HFFc6 (cell line): ENCODE results near the gene PPP1R14B. TPM values are rescaled to one million over a fixed set of nuclear protein-coding genes. Genes with fewer than 3 reads are reported as not detected.

Experiments used
- DNase-seq: peaks from one replicate; pipeline ENCODE4 v3.0.0-alpha.2; 2018
- H3K27ac Mint-ChIP-seq: 2 replicates; pipeline ENCODE4 v1.8.0; 2020; ENCODE audit warnings: mild to moderate bottlenecking, mixed read lengths
- H3K27me3 Mint-ChIP-seq: 2 replicates; pipeline ENCODE4 v1.8.0; 2021; ENCODE audit warnings: mild to moderate bottlenecking, moderate library complexity, mixed read lengths; ENCODE audit not compliant: insufficient read depth
- H3K36me3 Mint-ChIP-seq: 2 replicates; pipeline ENCODE4 v1.8.0; 2021; ENCODE audit warnings: low read depth, mixed read lengths
- H3K4me1 Mint-ChIP-seq: 2 replicates; pipeline ENCODE4 v1.8.0; 2020; ENCODE audit warnings: low read depth, mixed read lengths
- H3K4me3 Mint-ChIP-seq: 2 replicates; pipeline ENCODE4 v1.8.0; 2020; ENCODE audit warnings: mild to moderate bottlenecking, moderate library complexity, mixed read lengths
- H3K9me3 Mint-ChIP-seq: 2 replicates; pipeline ENCODE4 v1.8.0; 2020; ENCODE audit warnings: mild to moderate bottlenecking, mixed read lengths
- CTCF ChIP-seq: fragments of 200-600 bp; sonication (generic); IDR thresholded peaks from 2 replicates; pipeline ENCODE4 v1.5.0; 2021; ENCODE audit warnings: antibody characterized with exemption, mild to moderate bottlenecking
- total RNA-seq, 6 experiments: library from RNA; stranded (reverse); fragmentation: NEBNext Ultra II Directional; extraction: Animal tissue kit (Norgen Biotek cat#: 25700); gene quantifications; 2 replicates in 1 of 6; 3 replicates in 5 of 6; pipeline ENCODE4 v1.2.3, GENCODE V29; 2021

PPP1R14B gene
- total RNA-seq, 6 experiments from 2014 or later, result 386 to 478 (median 429) TPM

- peaks cover 12% of the 10 kb centered on the region for H3K4me1 Mint-ChIP-seq
- H3K27me3 Mint-ChIP-seq, result peaks cover 2% of the 10 kb centered on the region
- TF ChIP-seq CTCF, result no peak
- DNase-seq, result no peak
- H3K27ac Mint-ChIP-seq, result no peak overlapping the region
- H3K4me3 Mint-ChIP-seq, result no peak overlapping the region
- peaks cover 8% of the 10 kb centered on the region for H3K36me3 Mint-ChIP-seq
- no peaks in the 10 kb centered on the region for H3K9me3 Mint-ChIP-seq
These were observed 7.6 kb upstream of the PPP1R14B start for GRCh38 chr11:64254326-64254725.

GRCh38 chr11:64253481-64253880, 6.7 kb upstream of the PPP1R14B start:
- peak overlapping the region; percentile 57; the same call in 1 of the 2 replicates for H3K27ac Mint-ChIP-seq
- no peaks in the 10 kb centered on the region for H3K9me3 Mint-ChIP-seq
- peaks cover 2% of the 10 kb centered on the region for H3K27me3 Mint-ChIP-seq
- no peak for DNase-seq
- TF ChIP-seq CTCF, result no peak
- peaks cover 12% of the 10 kb centered on the region for H3K4me1 Mint-ChIP-seq
- peak overlapping the region; percentile 91 for H3K4me3 Mint-ChIP-seq
- H3K36me3 Mint-ChIP-seq, result peaks cover 6% of the 10 kb centered on the region; the same call in 1 of the 2 replicates

- no peak for DNase-seq
- Mint-ChIP-seq H3K4me3 (peak overlapping the region; percentile 91), H3K9me3 (no peaks in the 10 kb centered on the region), H3K4me1 (peaks cover 13% of the 10 kb centered on the region), H3K27ac (peak overlapping the region; percentile 57), H3K36me3 (peaks cover 6% of the 10 kb centered on the region; the same call in 1 of the 2 replicates), H3K27me3 (peaks cover 2% of the 10 kb centered on the region)
- no peak for TF ChIP-seq CTCF
These were observed 6.3 kb upstream of the PPP1R14B start for GRCh38 chr11:64253043-64253442.

- DNase-seq, result no peak
These were observed 5.5 kb upstream of the PPP1R14B start for GRCh38 chr11:64252003-64252872.

GRCh38 chr11:64251753-64252002, 4.9 kb upstream of the PPP1R14B start:
- Mint-ChIP-seq H3K4me1 (peaks cover 19% of the 10 kb centered on the region), H3K9me3 (no peaks in the 10 kb centered on the region)

More at GRCh38 chr11:64252003-64252872, 5.5 kb upstream of the PPP1R14B start:
- H3K36me3 Mint-ChIP-seq, result no peaks in the 10 kb centered on the region
- peak overlapping the region; percentile 88 for H3K27ac Mint-ChIP-seq
- peak; percentile 80 for TF ChIP-seq CTCF
- H3K27me3 Mint-ChIP-seq, result no peaks in the 10 kb centered on the region; the same call in none of the 2 replicates
- H3K4me3 Mint-ChIP-seq, result peak overlapping the region; percentile 91
- H3K4me1 Mint-ChIP-seq, result peaks cover 19% of the 10 kb centered on the region
- no peaks in the 10 kb centered on the region for H3K9me3 Mint-ChIP-seq

More at GRCh38 chr11:64251753-64252002, 4.9 kb upstream of the PPP1R14B start:
- Mint-ChIP-seq H3K36me3 (no peaks in the 10 kb centered on the region), H3K4me3 (peak overlapping the region; percentile 91), H3K27me3 (no peaks in the 10 kb centered on the region; the same call in none of the 2 replicates), H3K27ac (peak overlapping the region; percentile 88)
- TF ChIP-seq CTCF, result no peak
- no peak for DNase-seq
